ENCODE results near the gene MYH7. TPM values are rescaled to one million over a fixed set of nuclear protein-coding genes. Genes with fewer than 3 reads are reported as not detected.
"Not testable (repeated sequence)": the region's sequence is repeated elsewhere in the genome, so short reads cannot be mapped to it uniquely, and the experiment has no call there.

The MYH7 gene
- polyA plus RNA-seq, 1 of the 3 experiments (the other 2 are of a cell fraction), result not detected

DNA sequence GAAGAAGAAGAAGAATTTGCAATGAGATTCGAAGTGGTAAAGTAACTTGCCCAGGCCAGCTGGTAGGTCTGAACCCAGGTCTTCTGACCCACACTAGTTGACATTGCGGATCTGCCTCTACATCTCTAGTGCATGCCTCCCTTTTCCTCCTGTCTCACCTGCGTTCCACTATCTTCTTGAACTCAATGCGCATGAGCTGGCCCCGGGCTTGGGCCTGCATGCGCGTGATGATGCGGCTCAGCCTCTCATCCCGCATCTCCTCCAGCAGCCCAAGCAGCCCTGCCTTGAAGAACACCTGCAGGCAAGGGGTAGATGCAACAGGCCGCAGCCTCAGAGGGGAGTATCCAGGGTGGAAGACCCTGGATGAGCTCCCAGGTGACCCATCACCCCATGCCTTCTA, 39.3 kb downstream of the MYH7 start:
- CTCF ChIA-PET, result interaction anchor here (2.1 to 2.7 kb wide), 2 partner anchors 16 to 69 kb away, joined by 4 to 12 read pairs; no protein-coding TSS in a partner anchor
- Histone ChIP-seq H3K9ac (no peak overlapping the region), H3K27ac (ENCODE audit: low read depth in 2 of 2, low read length in 1 of 2) (no peak overlapping the region), H3F3A (replicated peaks; ENCODE audit: insufficient read depth) (no peaks in the 10 kb centered on the region), H4K20me1 (ENCODE audit: insufficient read depth) (no peaks in the 10 kb centered on the region), H3K79me2 (ENCODE audit: insufficient read depth) (no peaks in the 10 kb centered on the region), H2AFZ (ENCODE audit: low read depth) (no peak overlapping the region), H3K9me2 (no peaks in the 10 kb centered on the region), H3K36me3 (replicated peaks in 1 of 2; ENCODE audit: control insufficient read depth in 1 of 2, insufficient read depth in 2 of 2, low read length in 1 of 2) (no peaks in the 10 kb centered on the region), H3K4me3 (ENCODE audit: low read depth in 2 of 2, low read length in 1 of 2) (no peak overlapping the region), H3K4me2 (no peak overlapping the region), H3K4me1 (ENCODE audit: control insufficient read depth in 1 of 2, insufficient read depth in 2 of 2, low read depth in 1 of 2, low read length in 1 of 2) (no peaks in the 10 kb centered on the region), H3K27me3 (ENCODE audit: insufficient read depth) (peaks cover 38% of the 10 kb centered on the region), H3K9me3 (no peaks in the 10 kb centered on the region)
- POLR2A ChIA-PET, result no interaction called here
- TF ChIP-seq CHD2 (IDR thresholded peaks at IDR 0.05; ENCODE audit: low read length, partially characterized antibody), result no peak
- no peak for TF ChIP-seq SMC3 (IDR thresholded peaks at IDR 0.05; ENCODE audit: low read depth, low read length)
- TF ChIP-seq JUND (IDR thresholded peaks at IDR 0.05), result no peak
- no peak for TF ChIP-seq YY1 (IDR thresholded peaks at IDR 0.05; ENCODE audit: low read depth)
- no peak for TF ChIP-seq FOSL2 (IDR thresholded peaks at IDR 0.05; ENCODE audit: borderline replicate concordance, low read depth)
- no peak for TF ChIP-seq NRF1 (IDR thresholded peaks at IDR 0.05; ENCODE audit: low read depth, low read length)
- no peak for TF ChIP-seq ELF1 (IDR thresholded peaks at IDR 0.05)
- 58% methylated on average over 10 of the region's 10 CpGs for WGBS (ENCODE audit: low lambda C conversion rate)
- no peak for DNase-seq

DNA sequence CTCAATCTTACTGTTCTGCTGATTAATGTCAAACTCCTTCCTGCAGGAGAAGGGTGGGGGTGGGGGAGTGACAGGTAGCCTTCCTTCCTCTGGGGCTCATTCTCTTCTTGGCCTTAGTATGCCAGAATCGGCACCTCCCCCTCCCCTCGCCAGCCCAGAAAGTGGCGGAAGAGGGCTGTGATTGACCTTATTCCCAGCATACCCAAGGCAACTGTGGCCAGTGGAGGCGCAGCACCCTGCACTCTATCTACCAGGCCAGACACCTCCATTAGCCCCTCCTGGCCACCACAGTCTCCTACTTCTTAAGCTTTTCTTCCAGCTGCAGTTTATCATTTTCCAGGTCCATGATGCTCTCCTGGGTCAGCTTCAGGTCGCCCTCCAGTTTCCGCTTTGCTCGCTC, 42.8 kb downstream of the MYH7 start:
- 39% methylated on average over 6 of the region's 7 CpGs for WGBS (ENCODE audit: low lambda C conversion rate)

DNA sequence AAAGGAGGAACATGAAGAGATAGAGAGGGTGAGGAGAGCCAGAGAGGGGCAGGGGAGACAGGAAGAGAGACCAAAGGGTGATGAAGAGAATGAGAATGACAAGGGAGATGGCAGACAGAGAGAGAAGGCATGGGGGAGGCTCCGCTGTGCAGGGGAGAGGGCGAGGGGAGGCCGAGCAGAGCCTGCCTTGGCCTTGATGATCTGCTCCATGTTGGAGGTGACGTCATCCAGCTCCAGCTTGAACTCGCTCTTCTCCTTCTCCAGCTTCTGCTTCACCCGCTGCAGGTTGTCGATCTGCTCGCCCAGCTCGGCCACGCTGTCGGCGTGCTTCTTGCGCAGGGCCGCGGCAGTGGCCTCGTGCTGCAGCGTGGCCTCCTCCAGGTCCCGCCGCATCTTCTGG, 45.6 kb downstream of the MYH7 start:
- H2AFZ ChIP-seq (ENCODE audit: low read depth); H4K20me1 ChIP-seq (ENCODE audit: insufficient read depth); H3K9me3 ChIP-seq; POLR2A ChIA-PET; H3K4me1 ChIP-seq (ENCODE audit: control insufficient read depth in 1 of 2, insufficient read depth in 2 of 2, low read depth in 1 of 2, low read length in 1 of 2); H3K36me3 ChIP-seq (replicated peaks in 1 of 2; ENCODE audit: control insufficient read depth in 1 of 2, insufficient read depth in 2 of 2, low read length in 1 of 2); H3K9me2 ChIP-seq; H3K27ac ChIP-seq (ENCODE audit: low read depth in 2 of 2, low read length in 1 of 2); DNase-seq; H3K4me2 ChIP-seq; H3K79me2 ChIP-seq (ENCODE audit: insufficient read depth); H3K4me3 ChIP-seq (ENCODE audit: low read depth in 2 of 2, low read length in 1 of 2); H3K9ac ChIP-seq; H3F3A ChIP-seq (replicated peaks; ENCODE audit: insufficient read depth): not testable (repeated sequence)
- CTCF ChIA-PET, result interaction anchor here (5.5 kb wide), 1 partner anchor 10 kb away, joined by 34 read pairs; no protein-coding TSS in a partner anchor
- H3K27me3 ChIP-seq (ENCODE audit: insufficient read depth), result peaks cover 30% of the 10 kb centered on the region
- 49% methylated on average over 4 of the region's 19 CpGs for WGBS (ENCODE audit: low lambda C conversion rate)

More for the DNA sequence above, 42.8 kb downstream of the MYH7 start:
- Histone ChIP-seq H3K4me2 (no peak overlapping the region), H3K4me3 (ENCODE audit: low read depth in 2 of 2, low read length in 1 of 2) (no peak overlapping the region), H2AFZ (ENCODE audit: low read depth) (no peak overlapping the region), H3K79me2 (ENCODE audit: insufficient read depth) (no peaks in the 10 kb centered on the region), H3K9ac (no peak overlapping the region), H4K20me1 (ENCODE audit: insufficient read depth) (no peaks in the 10 kb centered on the region), H3K36me3 (replicated peaks in 1 of 2; ENCODE audit: control insufficient read depth in 1 of 2, insufficient read depth in 2 of 2, low read length in 1 of 2) (no peaks in the 10 kb centered on the region), H3K9me2 (no peaks in the 10 kb centered on the region), H3F3A (replicated peaks; ENCODE audit: insufficient read depth) (no peaks in the 10 kb centered on the region), H3K9me3 (no peaks in the 10 kb centered on the region), H3K4me1 (ENCODE audit: control insufficient read depth in 1 of 2, insufficient read depth in 2 of 2, low read depth in 1 of 2, low read length in 1 of 2) (no peaks in the 10 kb centered on the region), H3K27me3 (ENCODE audit: insufficient read depth) (peaks cover 46% of the 10 kb centered on the region), H3K27ac (ENCODE audit: low read depth in 2 of 2, low read length in 1 of 2) (no peak overlapping the region)
- DNase-seq, result no peak
- CTCF ChIA-PET, result interaction anchor here (5.5 kb wide), 1 partner anchor 13 kb away, joined by 34 read pairs; no protein-coding TSS in a partner anchor
- POLR2A ChIA-PET, result no interaction called here
- no peak for TF ChIP-seq RXRA (IDR thresholded peaks at IDR 0.05; ENCODE audit: borderline replicate concordance, low read depth)
- TF ChIP-seq, protein P1, sequence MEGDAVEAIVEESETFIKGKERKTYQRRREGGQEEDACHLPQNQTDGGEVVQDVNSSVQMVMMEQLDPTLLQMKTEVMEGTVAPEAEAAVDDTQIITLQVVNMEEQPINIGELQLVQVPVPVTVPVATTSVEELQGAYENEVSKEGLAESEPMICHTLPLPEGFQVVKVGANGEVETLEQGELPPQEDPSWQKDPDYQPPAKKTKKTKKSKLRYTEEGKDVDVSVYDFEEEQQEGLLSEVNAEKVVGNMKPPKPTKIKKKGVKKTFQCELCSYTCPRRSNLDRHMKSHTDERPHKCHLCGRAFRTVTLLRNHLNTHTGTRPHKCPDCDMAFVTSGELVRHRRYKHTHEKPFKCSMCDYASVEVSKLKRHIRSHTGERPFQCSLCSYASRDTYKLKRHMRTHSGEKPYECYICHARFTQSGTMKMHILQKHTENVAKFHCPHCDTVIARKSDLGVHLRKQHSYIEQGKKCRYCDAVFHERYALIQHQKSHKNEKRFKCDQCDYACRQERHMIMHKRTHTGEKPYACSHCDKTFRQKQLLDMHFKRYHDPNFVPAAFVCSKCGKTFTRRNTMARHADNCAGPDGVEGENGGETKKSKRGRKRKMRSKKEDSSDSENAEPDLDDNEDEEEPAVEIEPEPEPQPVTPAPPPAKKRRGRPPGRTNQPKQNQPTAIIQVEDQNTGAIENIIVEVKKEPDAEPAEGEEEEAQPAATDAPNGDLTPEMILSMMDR (IDR thresholded peaks at IDR 0.05), result no peak
